Measurements from ENCODE around the gene GDF2. TPM values are rescaled to one million over a fixed set of nuclear protein-coding genes. Genes with fewer than 3 reads are reported as not detected.

GDF2 gene
- total and polyA plus RNA-seq, 10 of the 15 experiments (the other 5 are each of a cell fraction or from before 2014, with no cell fraction given) = not detected

GRCh38 chr10:47308775-47309174, 13.5 kb upstream of the GDF2 start:
- no peak for DNase-seq (ENCODE audit: low read depth, low spot score)
- H3K36me3 ChIP-seq (ENCODE audit: control insufficient read depth in 2 of 2, insufficient read depth in 2 of 2, low read length in 1 of 2) = no peaks in the 10 kb centered on the region
- CTCF ChIA-PET = interaction anchor here (1.1 kb wide), 1 partner anchor 261 kb away, joined by 3 read pairs; no protein-coding TSS in a partner anchor
- no peaks in the 10 kb centered on the region for H3K4me1 ChIP-seq (ENCODE audit: control insufficient read depth, insufficient read depth, low read length)
- TF ChIP-seq NRF1 (conservative IDR thresholded peaks at IDR 0.05; ENCODE audit: low read depth, low read length) (no peak), SMC3 (IDR thresholded peaks at IDR 0.05; ENCODE audit: borderline replicate concordance, low read length) (no peak), SKIL (IDR thresholded peaks at IDR 0.05; ENCODE audit: low read depth, poor library complexity, severe bottlenecking) (no peak), YBX1 (IDR thresholded peaks at IDR 0.05) (no peak), GABPA (IDR thresholded peaks at IDR 0.05; ENCODE audit: low read depth) (no peak)
- TF ChIP-seq, protein P1, sequence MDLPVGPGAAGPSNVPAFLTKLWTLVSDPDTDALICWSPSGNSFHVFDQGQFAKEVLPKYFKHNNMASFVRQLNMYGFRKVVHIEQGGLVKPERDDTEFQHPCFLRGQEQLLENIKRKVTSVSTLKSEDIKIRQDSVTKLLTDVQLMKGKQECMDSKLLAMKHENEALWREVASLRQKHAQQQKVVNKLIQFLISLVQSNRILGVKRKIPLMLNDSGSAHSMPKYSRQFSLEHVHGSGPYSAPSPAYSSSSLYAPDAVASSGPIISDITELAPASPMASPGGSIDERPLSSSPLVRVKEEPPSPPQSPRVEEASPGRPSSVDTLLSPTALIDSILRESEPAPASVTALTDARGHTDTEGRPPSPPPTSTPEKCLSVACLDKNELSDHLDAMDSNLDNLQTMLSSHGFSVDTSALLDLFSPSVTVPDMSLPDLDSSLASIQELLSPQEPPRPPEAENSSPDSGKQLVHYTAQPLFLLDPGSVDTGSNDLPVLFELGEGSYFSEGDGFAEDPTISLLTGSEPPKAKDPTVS (IDR thresholded peaks at IDR 0.05; ENCODE audit: low read depth, low read length) = no peak
- H3K27ac ChIP-seq (ENCODE audit: control insufficient read depth, insufficient read depth) = no peak overlapping the region
- H3K79me2 ChIP-seq (ENCODE audit: control insufficient read depth, insufficient read depth, low read length) = no peaks in the 10 kb centered on the region
- SMC1A ChIA-PET (ENCODE audit: uncharacterized antibody, unreplicated experiment) = interaction anchor here (4.4 kb wide), 1 partner anchor 283 kb away, joined by 20 read pairs; no protein-coding TSS in a partner anchor
- no peak overlapping the region for H3K4me3 ChIP-seq
- intact Hi-C loops (cut with micrococcal nuclease; ENCODE audit: unreplicated experiment) (no loop called here), in situ Hi-C loops (cut with MboI) (loop anchor here (5.0 kb wide), 1 partner anchor 266 kb away; no protein-coding TSS in a partner anchor)
- H3K27me3 ChIP-seq (replicated peaks in 1 of 2; ENCODE audit: control insufficient read depth in 2 of 2, insufficient read depth in 2 of 2, low read length in 1 of 2) = no peaks in the 10 kb centered on the region; a peak in 1 of 4 replicates
- H2AFZ ChIP-seq (ENCODE audit: control insufficient read depth, low read depth, low read length) = no peak overlapping the region
- no TSS peak for BruUV-seq (replicated peaks)
- RAD21 ChIA-PET (ENCODE audit: unreplicated experiment) = no interaction called here
- 41% methylated on average over 9 of the region's 9 CpGs for WGBS (ENCODE audit: insufficient coverage, insufficient replicate concordance, low lambda C conversion rate, missing lambda C conversion rate)
- H3K9ac ChIP-seq (ENCODE audit: control insufficient read depth, insufficient read depth, low read length) = no peak overlapping the region
- H3K9me3 ChIP-seq (replicated peaks; ENCODE audit: control insufficient read depth, insufficient read depth, low read length) = no peaks in the 10 kb centered on the region
- H4K20me1 ChIP-seq (ENCODE audit: control insufficient read depth, insufficient read depth) = no peaks in the 10 kb centered on the region
- no peak for FAIRE-seq
- POLR2A ChIA-PET = no interaction called here
- H3K4me2 ChIP-seq (ENCODE audit: control insufficient read depth, insufficient read depth) = no peak overlapping the region
- ATAC-seq = no peak

Measured in GM12878 (cell line).